WTC11 (cell line): Measurements from ENCODE around the gene FNDC3A. TPM values are rescaled to one million over a fixed set of nuclear protein-coding genes. Genes with fewer than 3 reads are reported as not detected.

ENCODE experiments used
- ATAC-seq: fragments of 200-7000 bp; cut with Tn5 transposase; 2 replicates; pipeline ENCODE4 v1.10.0; 2021; ENCODE audit warnings: mild to moderate bottlenecking, moderate library complexity
- CTCF ChIA-PET: fragments of 300-600 bp; sonication (Branson Sonifier 250); formaldehyde crosslinking; loops from one replicate; lab custom pipeline; 2021; ENCODE audit warnings: antibody characterized with exemption; lab: Charles Lee
- POLR2A ChIA-PET: fragments of 350-600 bp; sonication (Branson Sonifier 250); formaldehyde crosslinking; loops from one replicate; lab custom pipeline; 2021; ENCODE audit warnings: antibody characterized with exemption; lab: Charles Lee
- DNase-seq: peaks from one replicate; pipeline ENCODE4 v3.0.0; 2021; ENCODE audit warnings: low spot score
- H3K27ac Mint-ChIP-seq: 2 replicates; pipeline ENCODE4 v1.8.0; 2021; ENCODE audit warnings: mixed read lengths
- H3K27me3 Mint-ChIP-seq: 2 replicates; pipeline ENCODE4 v1.8.0; 2021; ENCODE audit warnings: low read depth, mild to moderate bottlenecking, moderate library complexity, mixed read lengths
- H3K36me3 Mint-ChIP-seq: 2 replicates; pipeline ENCODE4 v1.8.0; 2021; ENCODE audit warnings: mixed read lengths
- H3K4me1 Mint-ChIP-seq: 2 replicates; pipeline ENCODE4 v1.8.0; 2022; ENCODE audit warnings: mixed read lengths
- H3K4me3 Mint-ChIP-seq: 2 replicates; pipeline ENCODE4 v1.8.0; 2021; ENCODE audit warnings: mild to moderate bottlenecking, moderate library complexity, mixed read lengths
- H3K9me3 Mint-ChIP-seq: 2 replicates; pipeline ENCODE4 v1.8.0; 2021; ENCODE audit warnings: mixed read lengths
- CBFB ChIP-seq: sonication (generic); formaldehyde crosslinking; IDR thresholded peaks from 2 replicates; pipeline ENCODE4 v1.8.1; 2022; ENCODE audit warnings: mild to moderate bottlenecking, low read depth, missing genetic modification reagents
- CDX4 ChIP-seq: fragments of 250-450 bp; sonication (Bioruptor Pico); IDR thresholded peaks from 2 replicates; pipeline ENCODE4 v1.9.0; 2021; ENCODE audit warnings: moderate library complexity, mild to moderate bottlenecking, inconsistent platforms, borderline replicate concordance
- CREB1 ChIP-seq: sonication (generic); formaldehyde crosslinking; IDR thresholded peaks from 2 replicates; pipeline ENCODE4 v1.8.0; 2023; ENCODE audit warnings: mild to moderate bottlenecking, missing genetic modification reagents
- E2F4 ChIP-seq: sonication (generic); formaldehyde crosslinking; IDR thresholded peaks from 2 replicates; pipeline ENCODE4 v1.8.1; 2022; ENCODE audit warnings: low read depth, mild to moderate bottlenecking, moderate library complexity, missing genetic modification reagents, borderline replicate concordance
- ESRRA ChIP-seq: sonication (generic); formaldehyde crosslinking; IDR thresholded peaks from 2 replicates; pipeline ENCODE4 v1.8.1; 2022; ENCODE audit warnings: mild to moderate bottlenecking, missing genetic modification reagents, borderline replicate concordance
- ETV6 ChIP-seq: sonication (generic); formaldehyde crosslinking; IDR thresholded peaks from 2 replicates; pipeline ENCODE4 v1.8.1; 2022; ENCODE audit warnings: mild to moderate bottlenecking, missing genetic modification reagents
- FOXK1 ChIP-seq: sonication (generic); formaldehyde crosslinking; IDR thresholded peaks from 2 replicates; pipeline ENCODE4 v1.8.0; 2022; ENCODE audit warnings: mild to moderate bottlenecking, moderate library complexity, missing genetic modification reagents
- IRF2 ChIP-seq: sonication (generic); formaldehyde crosslinking; IDR thresholded peaks from 2 replicates; pipeline ENCODE4 v1.8.0; 2022; ENCODE audit warnings: low read depth, missing genetic modification reagents, borderline replicate concordance
- NR1H2 ChIP-seq: sonication (generic); formaldehyde crosslinking; IDR thresholded peaks from 2 replicates; pipeline ENCODE4 v1.9.0; 2021; ENCODE audit warnings: mild to moderate bottlenecking, moderate library complexity, missing genetic modification reagents
- OVOL2 ChIP-seq: fragments of 250-450 bp; sonication (Bioruptor Pico); IDR thresholded peaks from 2 replicates; pipeline ENCODE4 v1.9.0; 2021; ENCODE audit warnings: mild to moderate bottlenecking, borderline replicate concordance
- PRDM15 ChIP-seq: sonication (generic); formaldehyde crosslinking; IDR thresholded peaks from 2 replicates; pipeline ENCODE4 v1.8.0; 2022; ENCODE audit warnings: missing genetic modification reagents
- SOX15 ChIP-seq: fragments of 250-450 bp; sonication (Bioruptor Pico); IDR thresholded peaks from 2 replicates; pipeline ENCODE4 v1.9.0; 2021; ENCODE audit warnings: mild to moderate bottlenecking
- ZBTB43 ChIP-seq: sonication (generic); formaldehyde crosslinking; IDR thresholded peaks from 2 replicates; pipeline ENCODE4 v1.8.1; 2023; ENCODE audit warnings: mild to moderate bottlenecking, missing genetic modification reagents
- ZMAT4 ChIP-seq: fragments of 250-450 bp; sonication (Bioruptor Pico); IDR thresholded peaks from 2 replicates; pipeline ENCODE4 v1.9.0; 2021; ENCODE audit warnings: mild to moderate bottlenecking
- ZNF219 ChIP-seq: sonication (generic); formaldehyde crosslinking; IDR thresholded peaks from 2 replicates; pipeline ENCODE4 v1.8.0; 2023; ENCODE audit warnings: missing genetic modification reagents, mild to moderate bottlenecking, borderline replicate concordance
- ZNF281 ChIP-seq: sonication (generic); formaldehyde crosslinking; IDR thresholded peaks from 2 replicates; pipeline ENCODE4 v1.8.0; 2023; ENCODE audit warnings: mild to moderate bottlenecking, missing genetic modification reagents
- ZNF423 ChIP-seq: fragments of 250-450 bp; sonication (Bioruptor Pico); IDR thresholded peaks from 2 replicates; pipeline ENCODE4 v2.1.2; 2022; ENCODE audit warnings: mild to moderate bottlenecking, moderate library complexity
- ZNF671 ChIP-seq: fragments of 250-450 bp; sonication (Bioruptor Pico); IDR thresholded peaks from 2 replicates; pipeline ENCODE4 v1.8.0; 2021; ENCODE audit warnings: mild to moderate bottlenecking
- ZSCAN18 ChIP-seq: fragments of 250-450 bp; sonication (Bioruptor Pico); IDR thresholded peaks from 2 replicates; pipeline ENCODE4 v2.1.2; 2022; ENCODE audit warnings: mild to moderate bottlenecking, moderate library complexity
- total RNA-seq: library from RNA; stranded (reverse); gene quantifications from 3 replicates; pipeline ENCODE4 v1.2.3, GENCODE V29; 2021

FNDC3A gene
- total RNA-seq, 1 experiment from 2014 or later = 24.8 TPM

GRCh38 chr13:49046002-49046401, 70.3 kb downstream of the FNDC3A start:
- ChIA-PET CTCF (no interaction called here), POLR2A (no interaction called here)
- TF ChIP-seq CREB1 (CRISPR knock-in tag) (no peak), ZBTB43 (no peak), SOX15 (CRISPR knock-in tag) (no peak), OVOL2 (no peak), ZSCAN18 (CRISPR knock-in tag) (no peak), ZNF671 (CRISPR knock-in tag) (no peak), CBFB (CRISPR knock-in tag) (no peak), IRF2 (CRISPR knock-in tag) (no peak), ZNF281 (CRISPR knock-in tag) (no peak), ZMAT4 (CRISPR knock-in tag) (no peak), CDX4 (no peak)
- DNase-seq = no peak
- no peak for ATAC-seq
- Mint-ChIP-seq H3K4me3 (no peak overlapping the region), H3K27me3 (no peaks in the 10 kb centered on the region), H3K27ac (no peak overlapping the region), H3K9me3 (peaks cover 21% of the 10 kb centered on the region), H3K36me3 (peaks cover 22% of the 10 kb centered on the region), H3K4me1 (peaks cover 5% of the 10 kb centered on the region)

GRCh38 chr13:49046519-49046918, 70.8 kb downstream of the FNDC3A start:
- H3K36me3 Mint-ChIP-seq = peaks cover 23% of the 10 kb centered on the region
- POLR2A ChIA-PET = no interaction called here
- ATAC-seq (no peak), DNase-seq (no peak)
- no peaks in the 10 kb centered on the region for H3K27me3 Mint-ChIP-seq
- CTCF ChIA-PET = no interaction called here
- no peak overlapping the region for H3K27ac Mint-ChIP-seq
- no peak overlapping the region for H3K4me3 Mint-ChIP-seq
- TF ChIP-seq ETV6 (CRISPR knock-in tag) (no peak), NR1H2 (CRISPR knock-in tag) (no peak), OVOL2 (no peak), PRDM15 (CRISPR knock-in tag) (no peak), CBFB (CRISPR knock-in tag) (no peak), E2F4 (CRISPR knock-in tag) (no peak), FOXK1 (no peak), ZNF423 (CRISPR knock-in tag) (no peak), ZNF219 (no peak), ESRRA (CRISPR knock-in tag) (no peak)
- H3K9me3 Mint-ChIP-seq = peaks cover 22% of the 10 kb centered on the region
- peaks cover 8% of the 10 kb centered on the region for H3K4me1 Mint-ChIP-seq
